Measurements from ENCODE around the gene PLPPR2. TPM values are rescaled to one million over a fixed set of nuclear protein-coding genes. Genes with fewer than 3 reads are reported as not detected.
"Not testable (repeated sequence)": the region's sequence is repeated elsewhere in the genome, so short reads cannot be mapped to it uniquely, and the experiment has no call there.

Gene PLPPR2
- total RNA-seq, 1 donor from 2014 or later = 2.3 TPM

- H3K36me3 Mint-ChIP-seq (ENCODE audit: low read depth) = peaks cover 5% of the 10 kb centered on the region
- H3K27ac Mint-ChIP-seq = no peak overlapping the region
- H3K9me3 Mint-ChIP-seq = no peaks in the 10 kb centered on the region
- intact Hi-C loops (cut with micrococcal nuclease) = loop anchor here (2.0 to 5.0 kb wide), 3 partner anchors 37 to 286 kb away; no protein-coding TSS in a partner anchor
- H3K4me1 Mint-ChIP-seq = peaks cover 27% of the 10 kb centered on the region
- peaks cover 14% of the 10 kb centered on the region for H3K27me3 Mint-ChIP-seq
- H3K4me3 Mint-ChIP-seq = no peak overlapping the region
- no peak for DNase-seq
Observed at GRCh38 chr19:11383706-11384048, 28.4 kb downstream of the PLPPR2 start.

GRCh38 chr19:11384778-11385129 lies 29.5 kb downstream of the PLPPR2 start:
- H3K9me3 Mint-ChIP-seq = no peaks in the 10 kb centered on the region
- DNase-seq = no peak
- peaks cover 14% of the 10 kb centered on the region for H3K27me3 Mint-ChIP-seq
- H3K27ac Mint-ChIP-seq = no peak overlapping the region
- intact Hi-C loops (cut with micrococcal nuclease) = loop anchor here (5.0 kb wide), 2 partner anchors 92 to 287 kb away; no protein-coding TSS in a partner anchor
- H3K4me1 Mint-ChIP-seq = peaks cover 26% of the 10 kb centered on the region
- peaks cover 5% of the 10 kb centered on the region for H3K36me3 Mint-ChIP-seq (ENCODE audit: low read depth)
- H3K4me3 Mint-ChIP-seq = peak overlapping the region; percentile 12

- Mint-ChIP-seq H3K27ac (no peak overlapping the region), H3K27me3 (peaks cover 14% of the 10 kb centered on the region), H3K4me1 (peaks cover 9% of the 10 kb centered on the region), H3K4me3 (no peak overlapping the region), H3K9me3 (no peaks in the 10 kb centered on the region), H3K36me3 (ENCODE audit: low read depth) (no peaks in the 10 kb centered on the region)
- intact Hi-C loops (cut with micrococcal nuclease) = no loop called here
- DNase-seq = no peak
Observed at GRCh38 chr19:11387162-11388034, 32.2 kb downstream of the PLPPR2 start.

- peaks cover 11% of the 10 kb centered on the region for H3K4me1 Mint-ChIP-seq
- no peaks in the 10 kb centered on the region for H3K9me3 Mint-ChIP-seq
- no peak for DNase-seq
- intact Hi-C loops (cut with micrococcal nuclease) = no loop called here
- H3K36me3 Mint-ChIP-seq (ENCODE audit: low read depth) = no peaks in the 10 kb centered on the region
- no peak overlapping the region for H3K27ac Mint-ChIP-seq
- no peak overlapping the region for H3K4me3 Mint-ChIP-seq
- H3K27me3 Mint-ChIP-seq = peaks cover 3% of the 10 kb centered on the region
Observed at GRCh38 chr19:11390359-11390758, 35.1 kb downstream of the PLPPR2 start.

GRCh38 chr19:11390933-11391680 lies 35.9 kb downstream of the PLPPR2 start:
- Mint-ChIP-seq H3K4me3 (no peak overlapping the region), H3K9me3 (no peaks in the 10 kb centered on the region), H3K27me3 (peaks cover 4% of the 10 kb centered on the region), H3K36me3 (ENCODE audit: low read depth) (no peaks in the 10 kb centered on the region), H3K4me1 (peaks cover 11% of the 10 kb centered on the region), H3K27ac (no peak overlapping the region)
- DNase-seq = no peak
- intact Hi-C loops (cut with micrococcal nuclease) = no loop called here

GRCh38 chr19:11397089-11397610 lies 41.9 kb downstream of the PLPPR2 start:
- Mint-ChIP-seq H3K4me3 (no peak overlapping the region), H3K27ac (no peak overlapping the region)

GRCh38 chr19:11399667-11400066 lies 44.4 kb downstream of the PLPPR2 start:
- H3K4me1 Mint-ChIP-seq = peaks cover 2% of the 10 kb centered on the region
- intact Hi-C loops (cut with micrococcal nuclease) = no loop called here
- peaks cover 6% of the 10 kb centered on the region for H3K27me3 Mint-ChIP-seq
- H3K36me3 Mint-ChIP-seq (ENCODE audit: low read depth) = no peaks in the 10 kb centered on the region
- no peak overlapping the region for H3K4me3 Mint-ChIP-seq
- H3K27ac Mint-ChIP-seq = no peak overlapping the region
- DNase-seq = peak; percentile 53
- no peaks in the 10 kb centered on the region for H3K9me3 Mint-ChIP-seq

More at GRCh38 chr19:11397089-11397610, 41.9 kb downstream of the PLPPR2 start:
- peak; percentile 51 for DNase-seq
- Mint-ChIP-seq H3K9me3 (no peaks in the 10 kb centered on the region), H3K27me3 (peaks cover 6% of the 10 kb centered on the region), H3K4me1 (peaks cover 8% of the 10 kb centered on the region), H3K36me3 (ENCODE audit: low read depth) (no peaks in the 10 kb centered on the region)
- intact Hi-C loops (cut with micrococcal nuclease) = no loop called here

- no peak overlapping the region for H3K27ac Mint-ChIP-seq
- H3K27me3 Mint-ChIP-seq = peaks cover 4% of the 10 kb centered on the region
- H3K36me3 Mint-ChIP-seq (ENCODE audit: low read depth) = no peaks in the 10 kb centered on the region
- no peak overlapping the region for H3K4me3 Mint-ChIP-seq
- no peaks in the 10 kb centered on the region for H3K4me1 Mint-ChIP-seq
- H3K9me3 Mint-ChIP-seq = no peaks in the 10 kb centered on the region
- intact Hi-C loops (cut with micrococcal nuclease) = no loop called here
- DNase-seq = no peak
Observed at GRCh38 chr19:11400798-11401197, 45.6 kb downstream of the PLPPR2 start.

- Mint-ChIP-seq H3K27me3 (peaks cover 9% of the 10 kb centered on the region), H3K4me1 (no peaks in the 10 kb centered on the region), H3K27ac (no peak overlapping the region), H3K4me3 (no peak overlapping the region), H3K36me3 (ENCODE audit: low read depth) (no peaks in the 10 kb centered on the region), H3K9me3 (no peaks in the 10 kb centered on the region)
- intact Hi-C loops (cut with micrococcal nuclease) = no loop called here
- no peak for DNase-seq
Observed at GRCh38 chr19:11401808-11402543, 46.7 kb downstream of the PLPPR2 start.

GRCh38 chr19:11404588-11405222 lies 49.5 kb downstream of the PLPPR2 start:
- no peaks in the 10 kb centered on the region for H3K4me1 Mint-ChIP-seq
- H3K27me3 Mint-ChIP-seq = peaks cover 11% of the 10 kb centered on the region
- no peak overlapping the region for H3K4me3 Mint-ChIP-seq
- no peaks in the 10 kb centered on the region for H3K9me3 Mint-ChIP-seq
- intact Hi-C loops (cut with micrococcal nuclease) = no loop called here
- H3K36me3 Mint-ChIP-seq (ENCODE audit: low read depth) = no peaks in the 10 kb centered on the region
- no peak overlapping the region for H3K27ac Mint-ChIP-seq
- no peak for DNase-seq

GRCh38 chr19:11405846-11406643 lies 50.8 kb downstream of the PLPPR2 start:
- no peak overlapping the region for H3K27ac Mint-ChIP-seq
- peaks cover 13% of the 10 kb centered on the region for H3K27me3 Mint-ChIP-seq
- intact Hi-C loops (cut with micrococcal nuclease) = no loop called here
- H3K9me3 Mint-ChIP-seq = no peaks in the 10 kb centered on the region
- H3K4me1 Mint-ChIP-seq = no peaks in the 10 kb centered on the region
- H3K36me3 Mint-ChIP-seq (ENCODE audit: low read depth) = no peaks in the 10 kb centered on the region
- peak; percentile 73 for DNase-seq
- H3K4me3 Mint-ChIP-seq = no peak overlapping the region

GRCh38 chr19:11406703-11407236 lies 51.5 kb downstream of the PLPPR2 start:
- H3K4me3 Mint-ChIP-seq; H3K4me1 Mint-ChIP-seq; DNase-seq; H3K27ac Mint-ChIP-seq; intact Hi-C loops (cut with micrococcal nuclease); H3K36me3 Mint-ChIP-seq (ENCODE audit: low read depth); H3K9me3 Mint-ChIP-seq: not testable (repeated sequence)
- H3K27me3 Mint-ChIP-seq = peaks cover 16% of the 10 kb centered on the region

All from activated CD4-positive, alpha-beta T cell treated with anti-CD3 and anti-CD28 coated beads, Interleukin-2, amount 10 ng/mL, durations not matched to agents 24 days and 14 days (primary cell).